Fibroblast of pulmonary artery (primary cell): ENCODE measurements around the gene SEC14L3.

ENCODE experiments used
- DNase-seq: peaks from one replicate; pipeline ENCODE4 v3.0.0-alpha.2; 2010; ENCODE audit warnings: low read depth
- H3K4me3 ChIP-seq: replicated peaks from 2 replicates; pipeline ENCODE4 v1.5.1; 2011; ENCODE audit warnings: low read depth, mild to moderate bottlenecking, control low read depth, low read length, moderate library complexity
- TF ChIP-seq, protein P1 (sequence below): IDR thresholded peaks from 2 replicates; pipeline ENCODE4 v1.5.1; 2011; ENCODE audit warnings: mild to moderate bottlenecking, control low read depth, low read length, inconsistent platforms; ENCODE audit errors: missing control alignments

SEC14L3 gene

DNA sequence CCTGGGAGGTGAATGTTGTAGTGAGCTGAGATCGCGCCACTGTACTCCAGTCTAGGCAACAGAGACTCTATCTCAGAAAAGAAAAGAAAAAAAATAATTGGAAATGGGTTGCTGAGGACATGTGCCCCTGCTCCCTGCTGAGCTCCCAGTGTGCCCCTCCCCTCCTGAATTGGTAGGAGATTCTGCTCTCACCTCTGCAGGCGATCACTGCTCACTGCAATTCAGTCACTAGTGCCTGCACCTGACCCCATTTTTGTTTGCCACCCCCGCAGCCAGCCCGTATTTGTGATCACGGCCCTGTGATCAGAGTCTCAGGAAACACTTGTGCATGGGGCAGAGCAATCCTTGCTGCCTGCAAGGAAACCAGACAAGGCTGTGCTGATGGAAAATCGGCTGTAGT, 16.3 kb upstream of the SEC14L3 start:
- no peak overlapping the region for H3K4me3 ChIP-seq
- no peak for DNase-seq
- TF ChIP-seq, protein P1, sequence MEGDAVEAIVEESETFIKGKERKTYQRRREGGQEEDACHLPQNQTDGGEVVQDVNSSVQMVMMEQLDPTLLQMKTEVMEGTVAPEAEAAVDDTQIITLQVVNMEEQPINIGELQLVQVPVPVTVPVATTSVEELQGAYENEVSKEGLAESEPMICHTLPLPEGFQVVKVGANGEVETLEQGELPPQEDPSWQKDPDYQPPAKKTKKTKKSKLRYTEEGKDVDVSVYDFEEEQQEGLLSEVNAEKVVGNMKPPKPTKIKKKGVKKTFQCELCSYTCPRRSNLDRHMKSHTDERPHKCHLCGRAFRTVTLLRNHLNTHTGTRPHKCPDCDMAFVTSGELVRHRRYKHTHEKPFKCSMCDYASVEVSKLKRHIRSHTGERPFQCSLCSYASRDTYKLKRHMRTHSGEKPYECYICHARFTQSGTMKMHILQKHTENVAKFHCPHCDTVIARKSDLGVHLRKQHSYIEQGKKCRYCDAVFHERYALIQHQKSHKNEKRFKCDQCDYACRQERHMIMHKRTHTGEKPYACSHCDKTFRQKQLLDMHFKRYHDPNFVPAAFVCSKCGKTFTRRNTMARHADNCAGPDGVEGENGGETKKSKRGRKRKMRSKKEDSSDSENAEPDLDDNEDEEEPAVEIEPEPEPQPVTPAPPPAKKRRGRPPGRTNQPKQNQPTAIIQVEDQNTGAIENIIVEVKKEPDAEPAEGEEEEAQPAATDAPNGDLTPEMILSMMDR, result no peak

GRCh38 chr22:30486661-30487115, 14.9 kb upstream of the SEC14L3 start:
- DNase-seq, result no peak
- H3K4me3 ChIP-seq, result no peak overlapping the region
- TF ChIP-seq, protein P1, result no peak

GRCh38 chr22:30486118-30486517, 14.3 kb upstream of the SEC14L3 start:
- TF ChIP-seq, protein P1, result no peak
- no peak overlapping the region for H3K4me3 ChIP-seq
- no peak for DNase-seq

- DNase-seq, result peak; percentile 64
- TF ChIP-seq, protein P1, result peak; percentile 85
Observed at GRCh38 chr22:30485362-30485988, 13.7 kb upstream of the SEC14L3 start.

GRCh38 chr22:30483169-30483568, 11.4 kb upstream of the SEC14L3 start:
- TF ChIP-seq, protein P1, result no peak
- no peak overlapping the region for H3K4me3 ChIP-seq
- peak; percentile 64 for DNase-seq

More at GRCh38 chr22:30485362-30485988, 13.7 kb upstream of the SEC14L3 start:
- H3K4me3 ChIP-seq, result no peak overlapping the region

DNA sequence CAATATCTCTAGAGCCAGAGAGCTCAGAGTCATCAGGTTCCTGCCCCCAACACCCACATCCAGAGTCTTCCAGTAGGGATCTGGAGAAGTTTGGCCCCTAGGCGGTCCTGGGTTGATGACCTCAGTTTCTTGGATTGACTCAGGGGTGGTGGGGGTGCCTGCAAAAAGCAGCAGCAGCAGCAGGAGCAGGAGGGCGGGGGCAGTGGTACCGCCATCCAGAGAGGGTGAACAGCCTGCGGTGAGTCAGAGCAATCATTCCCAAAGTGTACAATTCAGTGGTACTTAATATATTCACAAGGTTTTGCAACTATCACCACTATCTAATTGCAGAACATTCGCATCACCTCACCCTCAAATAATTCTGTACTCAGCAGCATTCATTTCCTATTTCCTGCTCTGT, 9.9 kb upstream of the SEC14L3 start:
- peak; percentile 9 for DNase-seq
- TF ChIP-seq, protein P1, result no peak
- no peak overlapping the region for H3K4me3 ChIP-seq

DNA sequence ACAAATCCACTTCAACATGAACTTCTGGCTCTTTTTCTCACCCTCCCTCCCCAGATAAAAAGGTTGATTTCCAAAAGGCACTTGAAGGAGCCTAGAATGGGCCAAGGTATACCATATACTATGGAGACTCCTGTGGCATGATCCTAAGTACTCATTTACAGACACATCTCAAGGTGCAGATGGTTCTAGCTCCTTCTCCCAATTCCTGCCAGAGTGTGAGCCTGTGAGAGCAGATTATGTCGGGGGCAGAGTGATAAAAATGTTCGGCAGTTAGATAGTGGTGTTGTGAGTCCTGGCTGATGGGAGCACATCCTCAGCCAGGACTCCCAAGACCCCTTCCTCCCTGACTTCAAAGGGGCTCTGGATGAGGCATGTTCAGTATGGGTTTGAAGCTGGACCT, 8.2 kb upstream of the SEC14L3 start:
- H3K4me3 ChIP-seq, result no peak overlapping the region
- TF ChIP-seq, protein P1, result no peak
- no peak for DNase-seq
